Astrocyte (in vitro differentiated cells and primary cell): ENCODE results near the gene IGSF21.

Experiments
- EZH2 ChIP-seq: IDR thresholded peaks from 2 replicates; pipeline ENCODE4 v1.6.1; 2012; ENCODE audit warnings: mild to moderate bottlenecking, low read length, inconsistent platforms; ENCODE audit not compliant: insufficient read depth
- TF ChIP-seq, protein P1 (sequence below): IDR thresholded peaks from 2 replicates; pipeline ENCODE4 v1.5.1; 2011; ENCODE audit warnings: low read depth, mild to moderate bottlenecking, inconsistent platforms, low read length, moderate library complexity; ENCODE audit not compliant: insufficient read depth

GRCh38 chr1:18329469-18330253, 222.1 kb downstream of the IGSF21 start:
- TF ChIP-seq, protein P1, sequence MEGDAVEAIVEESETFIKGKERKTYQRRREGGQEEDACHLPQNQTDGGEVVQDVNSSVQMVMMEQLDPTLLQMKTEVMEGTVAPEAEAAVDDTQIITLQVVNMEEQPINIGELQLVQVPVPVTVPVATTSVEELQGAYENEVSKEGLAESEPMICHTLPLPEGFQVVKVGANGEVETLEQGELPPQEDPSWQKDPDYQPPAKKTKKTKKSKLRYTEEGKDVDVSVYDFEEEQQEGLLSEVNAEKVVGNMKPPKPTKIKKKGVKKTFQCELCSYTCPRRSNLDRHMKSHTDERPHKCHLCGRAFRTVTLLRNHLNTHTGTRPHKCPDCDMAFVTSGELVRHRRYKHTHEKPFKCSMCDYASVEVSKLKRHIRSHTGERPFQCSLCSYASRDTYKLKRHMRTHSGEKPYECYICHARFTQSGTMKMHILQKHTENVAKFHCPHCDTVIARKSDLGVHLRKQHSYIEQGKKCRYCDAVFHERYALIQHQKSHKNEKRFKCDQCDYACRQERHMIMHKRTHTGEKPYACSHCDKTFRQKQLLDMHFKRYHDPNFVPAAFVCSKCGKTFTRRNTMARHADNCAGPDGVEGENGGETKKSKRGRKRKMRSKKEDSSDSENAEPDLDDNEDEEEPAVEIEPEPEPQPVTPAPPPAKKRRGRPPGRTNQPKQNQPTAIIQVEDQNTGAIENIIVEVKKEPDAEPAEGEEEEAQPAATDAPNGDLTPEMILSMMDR, result no peak
- TF ChIP-seq EZH2, result no peak
